Lung (tissue), 12 donors: ENCODE measurements around the gene PC. TPM values are rescaled to one million over a fixed set of nuclear protein-coding genes. Genes with fewer than 3 reads are reported as not detected.

Experiments
- ATAC-seq: fragments of 200-7000 bp; cut with Tn5 transposase; one replicate; pipeline ENCODE4 v1.9.1; 2020; ENCODE audit warnings: moderate number of reproducible peaks; ENCODE audit not compliant: insufficient read depth, low FRiP score
- DNase-seq, 3 donors: peaks; one replicate each; pipeline ENCODE4 v3.0.0-alpha.2; 2013 to 2017
- H3K27ac ChIP-seq, 2 donors: one replicate each; pipeline ENCODE4 v1.5.1; 2013; ENCODE audit warnings: mild to moderate bottlenecking in 2 of 2, moderate library complexity in 2 of 2, control low read depth in 1 of 2, inconsistent platforms in 1 of 2, low read depth in 1 of 2, low read length in 1 of 2
- H3K27me3 ChIP-seq, 3 donors: one replicate each; pipeline ENCODE4 v1.5.1; 2013; ENCODE audit warnings: low read length in 2 of 3; ENCODE audit not compliant: control insufficient read depth in 3 of 3, insufficient read depth in 3 of 3
- H3K36me3 ChIP-seq, 4 donors: one replicate each; pipeline ENCODE4 v1.5.1; 2013; ENCODE audit warnings: low read length in 4 of 4, mild to moderate bottlenecking in 1 of 4, moderate library complexity in 1 of 4; ENCODE audit not compliant: control insufficient read depth in 4 of 4, insufficient read depth in 4 of 4
- H3K4me1 ChIP-seq, 5 donors: one replicate each; pipeline ENCODE4 v1.5.1; 2013; ENCODE audit warnings: low read length in 5 of 5, mild to moderate bottlenecking in 2 of 5, moderate library complexity in 1 of 5; ENCODE audit not compliant: control insufficient read depth in 5 of 5, insufficient read depth in 5 of 5
- H3K4me3 ChIP-seq: one replicate; pipeline ENCODE4 v1.5.1; 2013; ENCODE audit warnings: mild to moderate bottlenecking, control low read depth, moderate library complexity
- H3K9ac ChIP-seq, 2 donors: one replicate each; pipeline ENCODE4 v1.5.1; 2013; ENCODE audit warnings: low read length in 2 of 2, control low read depth in 1 of 2; ENCODE audit not compliant: insufficient read depth in 1 of 2
- H3K9me3 ChIP-seq, 4 donors: one replicate each; pipeline ENCODE4 v1.5.1; 2013; ENCODE audit warnings: low read length in 3 of 4, mild to moderate bottlenecking in 1 of 4, moderate library complexity in 1 of 4; ENCODE audit not compliant: control insufficient read depth in 4 of 4, insufficient read depth in 3 of 4
- WGBS, 2 donors: extraction: QIAGEN DNeasy Blood & Tissue Kit; methylation state at CpG; one replicate each; pipeline ENCODE4 v1.1.7; 2013; 5-methylcytosine and 5-hydroxymethylcytosine counted together
- polyA plus RNA-seq, 2 donors: library from polyadenylated mRNA; stranded (reverse); fragments of 200-250 nt; gene quantifications; one replicate each; pipeline ENCODE4 v1.2.1, GENCODE V29; 2013
- total RNA-seq, 2 donors: library from RNA; depleted of rRNA in 1 of 2; stranded (reverse); fragments of >200 nt in 1 of 2; gene quantifications; one replicate each; pipeline ENCODE4 v1.2.1, GENCODE V29; 2014 to 2021
- TF ChIP-seq, protein P1 (sequence below): IDR thresholded peaks from 2 replicates; pipeline ENCODE4 v1.5.1; 2012; ENCODE audit warnings: mild to moderate bottlenecking; ENCODE audit errors: control extremely low read depth, extremely low read depth
- donor health status: control.
- donor health status: control.
- donor health status: Bipolar disorder and iron deficiency.
- donor health status: healthy.
- donor health status: DM: yes; HTN: yes; CAD: no.

PC gene
- total and polyA plus RNA-seq, 4 donors = 5.5 to 32.5 (median 12.0) TPM

DNA sequence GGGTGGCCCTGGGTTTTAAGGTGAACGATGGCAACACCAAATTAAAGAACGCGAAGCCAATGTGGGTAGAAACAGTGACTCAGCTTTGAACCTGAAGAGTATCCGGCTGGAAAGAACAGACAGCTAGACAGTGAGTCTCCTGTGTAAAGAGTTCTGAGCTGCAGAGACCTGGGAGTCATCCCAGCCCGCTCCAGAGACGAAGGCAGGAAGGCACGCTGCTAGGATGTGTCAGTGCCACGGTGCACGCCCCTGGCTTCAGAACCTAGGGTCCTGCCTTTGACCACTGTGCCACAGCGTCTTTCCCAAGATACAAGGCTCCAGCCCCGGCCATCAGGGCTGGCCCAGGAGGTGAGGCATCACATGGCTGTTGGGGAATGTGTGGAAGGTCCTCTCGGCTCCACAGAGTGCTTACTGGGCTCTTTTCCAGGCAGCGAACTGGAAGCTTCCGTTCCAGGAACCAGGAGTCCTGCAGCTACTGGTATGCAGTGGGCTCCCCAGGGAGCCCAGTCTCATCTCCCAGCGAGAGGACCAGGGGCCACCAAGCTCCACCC, 71.4 kb downstream of the PC start:
- ATAC-seq (no peak), DNase-seq (no peak)
- Histone ChIP-seq H3K36me3 (no peaks in the 10 kb centered on the region), H3K9ac (no peak overlapping the region), H3K9me3 (no peaks in the 10 kb centered on the region), H3K4me3 (no peak overlapping the region), H3K27ac (no peak overlapping the region), H3K27me3 (no peaks in the 10 kb centered on the region), H3K4me1 (peaks cover 0 to 34% (median 6%) of the 10 kb centered on the region in 5 donors)
- 79 to 82% methylated on average over 15 of the region's 15 CpGs for WGBS, 2 donors
- TF ChIP-seq, protein P1, sequence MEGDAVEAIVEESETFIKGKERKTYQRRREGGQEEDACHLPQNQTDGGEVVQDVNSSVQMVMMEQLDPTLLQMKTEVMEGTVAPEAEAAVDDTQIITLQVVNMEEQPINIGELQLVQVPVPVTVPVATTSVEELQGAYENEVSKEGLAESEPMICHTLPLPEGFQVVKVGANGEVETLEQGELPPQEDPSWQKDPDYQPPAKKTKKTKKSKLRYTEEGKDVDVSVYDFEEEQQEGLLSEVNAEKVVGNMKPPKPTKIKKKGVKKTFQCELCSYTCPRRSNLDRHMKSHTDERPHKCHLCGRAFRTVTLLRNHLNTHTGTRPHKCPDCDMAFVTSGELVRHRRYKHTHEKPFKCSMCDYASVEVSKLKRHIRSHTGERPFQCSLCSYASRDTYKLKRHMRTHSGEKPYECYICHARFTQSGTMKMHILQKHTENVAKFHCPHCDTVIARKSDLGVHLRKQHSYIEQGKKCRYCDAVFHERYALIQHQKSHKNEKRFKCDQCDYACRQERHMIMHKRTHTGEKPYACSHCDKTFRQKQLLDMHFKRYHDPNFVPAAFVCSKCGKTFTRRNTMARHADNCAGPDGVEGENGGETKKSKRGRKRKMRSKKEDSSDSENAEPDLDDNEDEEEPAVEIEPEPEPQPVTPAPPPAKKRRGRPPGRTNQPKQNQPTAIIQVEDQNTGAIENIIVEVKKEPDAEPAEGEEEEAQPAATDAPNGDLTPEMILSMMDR = no peak

- 84 to 86% methylated on average over 9 to 11 of the region's 11 CpGs for WGBS, 2 donors
- no peak overlapping the region for H3K27ac ChIP-seq
- no peak for DNase-seq
These were observed 72.2 kb downstream of the PC start for GRCh38 chr11:66885950-66886440.

DNA sequence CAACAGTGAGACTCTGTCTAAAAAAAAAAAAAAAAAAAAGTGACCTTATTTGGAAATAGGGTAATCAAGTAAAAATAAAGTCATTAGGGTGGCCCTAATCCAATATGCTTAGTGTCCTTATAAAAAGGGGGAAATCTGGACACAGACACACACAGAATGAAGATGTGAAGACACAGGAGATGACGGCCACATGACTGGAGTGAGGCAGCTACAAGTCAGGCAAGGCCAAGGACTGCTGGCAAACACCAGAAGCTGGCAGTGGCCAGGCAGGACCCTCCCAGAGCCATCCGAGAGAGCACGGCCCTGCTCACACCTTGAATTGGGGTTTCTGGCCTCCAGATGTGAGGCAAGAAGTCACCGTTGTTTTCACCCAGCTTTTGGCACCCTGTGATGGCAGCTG, 72.7 kb downstream of the PC start:
- Histone ChIP-seq H3K36me3 (no peaks in the 10 kb centered on the region), H3K4me1 (peaks cover 0 to 34% (median 6%) of the 10 kb centered on the region in 5 donors), H3K4me3 (no peak overlapping the region), H3K27ac (no peak overlapping the region), H3K9ac (no peak overlapping the region), H3K9me3 (no peaks in the 10 kb centered on the region), H3K27me3 (no peaks in the 10 kb centered on the region)
- TF ChIP-seq, protein P1 = no peak
- peak in 1 of 3 donors; percentile 37 for DNase-seq
- ATAC-seq = no peak
- 84 to 90% methylated on average over 4 of the region's 4 CpGs for WGBS, 2 donors

More at GRCh38 chr11:66885950-66886440, 72.2 kb downstream of the PC start:
- H3K36me3 ChIP-seq = no peaks in the 10 kb centered on the region
- no peaks in the 10 kb centered on the region for H3K27me3 ChIP-seq
- TF ChIP-seq, protein P1 = no peak
- H3K4me3 ChIP-seq = no peak overlapping the region
- H3K9me3 ChIP-seq = no peaks in the 10 kb centered on the region
- H3K9ac ChIP-seq = no peak overlapping the region
- peaks cover 0 to 34% (median 6%) of the 10 kb centered on the region in 5 donors for H3K4me1 ChIP-seq
- no peak for ATAC-seq

- Histone ChIP-seq H3K9ac (no peak overlapping the region), H3K36me3 (no peaks in the 10 kb centered on the region), H3K9me3 (no peaks in the 10 kb centered on the region), H3K4me3 (no peak overlapping the region), H3K27ac (no peak overlapping the region), H3K4me1 (peaks cover 0 to 35% (median 7%) of the 10 kb centered on the region in 5 donors), H3K27me3 (no peaks in the 10 kb centered on the region)
- no peak for ATAC-seq
- 93 to 95% methylated on average over 4 of the region's 4 CpGs for WGBS, 2 donors
- TF ChIP-seq, protein P1 = no peak
- DNase-seq = no peak
These were observed 73.7 kb downstream of the PC start for GRCh38 chr11:66884443-66884842.
